GM19193 (cell line): ENCODE data around the gene CDH23.

Experiments
- POLR2A ChIP-seq: IDR thresholded peaks from 4 replicates; pipeline ENCODE4 v1.6.1; 2011; ENCODE audit not compliant: insufficient read depth, insufficient read length; ENCODE audit errors: extremely low read depth

Gene CDH23

DNA sequence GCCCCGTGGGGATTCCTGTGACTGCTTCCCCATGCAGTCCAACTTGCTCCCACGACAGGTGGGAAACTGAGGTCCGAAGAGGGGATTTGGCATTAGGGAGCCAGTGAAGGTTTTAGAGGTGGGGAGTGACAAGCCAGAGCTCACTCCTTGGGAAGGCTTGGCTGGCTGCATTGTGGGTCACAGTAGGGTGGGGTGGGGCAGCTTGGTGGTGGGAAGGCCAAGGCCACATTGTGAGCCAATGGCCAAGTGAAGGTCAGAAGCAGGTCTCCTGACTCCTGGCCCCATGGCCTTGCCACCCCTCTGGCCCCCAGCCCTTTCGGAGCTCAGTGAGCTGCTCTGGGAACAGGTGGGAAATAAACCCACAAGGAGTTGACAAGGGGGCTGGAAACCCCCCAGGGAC is 320.3 kb downstream of the CDH23 start:
- no peak for TF ChIP-seq POLR2A

- no peak for TF ChIP-seq POLR2A
These were observed 320.8 kb downstream of the CDH23 start for GRCh38 chr10:71717551-71717951.

GRCh38 chr10:71718165-71718698 is 321.5 kb downstream of the CDH23 start:
- no peak for TF ChIP-seq POLR2A

GRCh38 chr10:71719042-71719441 is 322.3 kb downstream of the CDH23 start:
- TF ChIP-seq POLR2A = no peak

GRCh38 chr10:71719464-71720201 is 322.9 kb downstream of the CDH23 start, which contains the start of gene C10orf105:
Gene C10orf105 (minus strand): TSS chr10:71719778. CDS start chr10:71716337, 3,441 bp downstream.
- TF ChIP-seq POLR2A = no peak

DNA sequence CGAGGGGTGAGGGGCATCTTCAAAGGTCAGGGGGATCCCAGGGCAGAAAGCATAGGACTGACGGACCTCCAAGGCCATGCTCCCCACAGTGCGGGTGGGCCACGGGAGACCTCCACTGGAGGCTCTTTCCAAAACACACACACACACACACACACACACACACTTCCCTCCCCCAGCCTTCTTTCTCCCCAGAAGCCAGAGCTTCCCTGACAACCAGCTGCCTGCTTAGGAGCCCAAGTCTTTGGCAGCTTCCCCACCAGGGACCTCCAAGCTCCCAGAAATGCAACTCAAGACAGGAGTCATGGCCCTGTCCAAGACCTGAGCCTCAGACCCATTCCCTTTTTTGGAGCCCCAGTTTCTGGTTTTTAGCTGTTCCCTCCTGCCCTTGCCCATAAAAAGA is 323.6 kb downstream of the CDH23 start:
- TF ChIP-seq POLR2A = no peak

DNA sequence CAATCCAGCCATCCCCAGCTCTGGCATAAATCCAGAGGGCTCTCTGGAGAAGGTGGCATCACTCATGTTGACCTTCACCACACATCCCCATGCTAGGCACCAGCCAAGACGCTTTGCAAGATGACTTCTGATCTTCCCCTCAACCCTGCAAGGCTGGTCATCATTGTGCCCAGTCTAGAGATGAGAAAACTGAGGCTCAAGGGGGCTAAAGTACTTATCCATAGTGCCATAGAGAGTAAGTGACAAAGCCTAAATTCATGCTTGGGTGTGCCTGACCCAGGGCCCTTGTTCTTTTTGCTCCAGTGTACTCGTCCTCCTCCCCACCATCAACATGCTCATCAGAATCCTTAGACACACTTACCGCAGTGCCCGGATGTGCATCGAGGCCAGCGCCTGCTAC is 324.6 kb downstream of the CDH23 start:
- TF ChIP-seq POLR2A = no peak

- no peak for TF ChIP-seq POLR2A
These were observed 326.1 kb downstream of the CDH23 start for GRCh38 chr10:71722849-71723248.

- TF ChIP-seq POLR2A = no peak
These were observed 326.6 kb downstream of the CDH23 start for GRCh38 chr10:71723311-71723710.

DNA sequence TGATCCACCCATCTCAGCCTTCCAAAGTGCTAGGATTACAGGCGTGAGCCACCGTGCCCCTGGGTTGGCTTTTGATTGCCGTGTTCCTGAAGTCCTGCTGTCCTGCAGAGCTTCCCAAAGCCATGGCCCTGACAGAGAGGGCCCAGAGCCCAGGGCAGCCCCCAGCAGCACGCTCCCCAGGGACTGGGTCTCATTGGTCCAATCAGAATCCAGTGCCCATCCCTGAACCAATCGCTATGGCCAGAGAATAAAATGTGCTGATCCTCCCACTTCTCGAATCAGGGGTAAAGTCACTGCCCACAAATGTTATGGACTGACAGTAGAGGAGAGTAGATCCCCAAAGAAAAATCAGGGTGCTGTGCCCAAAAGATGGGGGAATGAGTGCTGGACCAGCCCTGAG is 327.8 kb downstream of the CDH23 start:
- TF ChIP-seq POLR2A = no peak

- TF ChIP-seq POLR2A = no peak
These were observed 328.5 kb downstream of the CDH23 start for GRCh38 chr10:71725249-71725648.

GRCh38 chr10:71725998-71726579 is 329.4 kb downstream of the CDH23 start:
- no peak for TF ChIP-seq POLR2A

GRCh38 chr10:71726580-71727104 is 329.9 kb downstream of the CDH23 start:
- no peak for TF ChIP-seq POLR2A

GRCh38 chr10:71727105-71727737 is 330.5 kb downstream of the CDH23 start:
- no peak for TF ChIP-seq POLR2A
